H9 (cell line): ENCODE data around the gene NECAB2. TPM values are rescaled to one million over a fixed set of nuclear protein-coding genes. Genes with fewer than 3 reads are reported as not detected.
"Not testable (repeated sequence)": the region's sequence is repeated elsewhere in the genome, so short reads cannot be mapped to it uniquely, and the experiment has no call there.

Experiments used
- DNase-seq: peaks from one replicate; pipeline ENCODE4 v3.0.0-alpha.2; 2017
- H2AFZ ChIP-seq: one replicate; pipeline ENCODE4 v1.6.1; 2013; ENCODE audit warnings: mild to moderate bottlenecking, low read length, control low read depth, moderate library complexity
- H2AK5ac ChIP-seq: 2 replicates; pipeline ENCODE4 v1.6.1; 2013; ENCODE audit warnings: low read length, control low read depth, mixed read lengths; ENCODE audit not compliant: insufficient read length
- H2BK120ac ChIP-seq: one replicate; pipeline ENCODE4 v1.6.1; 2013; ENCODE audit warnings: low read depth, mild to moderate bottlenecking, low read length, control low read depth, inconsistent platforms; ENCODE audit not compliant: poor library complexity, severe bottlenecking
- H2BK12ac ChIP-seq: 2 replicates; pipeline ENCODE4 v1.6.1; 2013; ENCODE audit warnings: low read length, control low read depth, mixed read lengths, low read depth; ENCODE audit not compliant: insufficient read length
- H2BK15ac ChIP-seq: 2 replicates; pipeline ENCODE4 v1.6.1; 2013; ENCODE audit warnings: low read depth, low read length, control low read depth
- H2BK20ac ChIP-seq: one replicate; pipeline ENCODE4 v1.6.1; 2013; ENCODE audit warnings: low read depth, mild to moderate bottlenecking, low read length, control low read depth, inconsistent platforms; ENCODE audit not compliant: poor library complexity, severe bottlenecking
- H2BK5ac ChIP-seq: 2 replicates; pipeline ENCODE4 v1.6.1; 2013; ENCODE audit warnings: low read length, control low read depth, mixed read lengths; ENCODE audit not compliant: insufficient read length
- H3K14ac ChIP-seq: 2 replicates; pipeline ENCODE4 v1.6.1; 2013; ENCODE audit warnings: low read length, control low read depth; ENCODE audit not compliant: insufficient read depth
- H3K18ac ChIP-seq: 2 replicates; pipeline ENCODE4 v1.6.1; 2013; ENCODE audit warnings: low read depth, mild to moderate bottlenecking, mixed read lengths, low read length, control low read depth; ENCODE audit not compliant: insufficient read length
- H3K23ac ChIP-seq: 2 replicates; pipeline ENCODE4 v1.6.1; 2013; ENCODE audit warnings: low read length, control low read depth, mixed read lengths, low read depth; ENCODE audit not compliant: insufficient read length
- H3K23me2 ChIP-seq: 2 replicates; pipeline ENCODE4 v1.6.1; 2013; ENCODE audit warnings: low read depth, mild to moderate bottlenecking, mixed read lengths, low read length, control low read depth; ENCODE audit not compliant: insufficient read length, poor library complexity, severe bottlenecking
- H3K27ac ChIP-seq: 2 replicates; pipeline ENCODE4 v1.5.1; 2013; ENCODE audit warnings: low read length, control low read depth, mixed read lengths, low read depth; ENCODE audit not compliant: insufficient read length
- H3K27me3 ChIP-seq: 2 replicates; pipeline ENCODE4 v1.6.1; 2013; ENCODE audit warnings: low read length, control low read depth, inconsistent platforms; ENCODE audit not compliant: insufficient read depth
- H3K4ac ChIP-seq: 2 replicates; pipeline ENCODE4 v1.6.1; 2013; ENCODE audit warnings: low read depth, mild to moderate bottlenecking, control low read depth, inconsistent platforms, low read length, moderate library complexity
- H3K4me1 ChIP-seq: 2 replicates; pipeline ENCODE4 v1.6.1; 2013; ENCODE audit warnings: low read length, control low read depth, inconsistent platforms; ENCODE audit not compliant: insufficient read depth
- H3K4me2 ChIP-seq: 2 replicates; pipeline ENCODE4 v1.6.1; 2013; ENCODE audit warnings: low read length, control low read depth, mixed read lengths; ENCODE audit not compliant: insufficient read length, insufficient read depth
- H3K56ac ChIP-seq: 2 replicates; pipeline ENCODE4 v1.6.1; 2013; ENCODE audit warnings: low read depth, mild to moderate bottlenecking, mixed read lengths, low read length, control low read depth; ENCODE audit not compliant: insufficient read length
- H3K79me1 ChIP-seq: 2 replicates; pipeline ENCODE4 v1.6.1; 2013; ENCODE audit warnings: low read depth, mild to moderate bottlenecking, moderate library complexity, low read length, control low read depth, inconsistent platforms; ENCODE audit not compliant: insufficient read depth, poor library complexity, severe bottlenecking
- H3K79me2 ChIP-seq: 2 replicates; pipeline ENCODE4 v1.6.1; 2013; ENCODE audit warnings: low read length, control low read depth, inconsistent platforms; ENCODE audit not compliant: insufficient read depth
- H3K9ac ChIP-seq: 2 replicates; pipeline ENCODE4 v1.6.1; 2013; ENCODE audit warnings: low read length, control low read depth, mixed read lengths; ENCODE audit not compliant: insufficient read length; ENCODE audit errors: extremely low read depth
- H3K9me3 ChIP-seq: one replicate; pipeline ENCODE4 v1.6.1; 2013; ENCODE audit warnings: low read depth, low read length, inconsistent platforms; ENCODE audit not compliant: control insufficient read depth
- H3T11ph ChIP-seq: one replicate; pipeline ENCODE4 v1.6.1; 2013; ENCODE audit warnings: mild to moderate bottlenecking, low read length, control low read depth, inconsistent platforms
- H4K20me1 ChIP-seq: one replicate; pipeline ENCODE4 v1.6.1; 2013; ENCODE audit not compliant: control insufficient read depth, insufficient read length, insufficient read depth
- H4K5ac ChIP-seq: 2 replicates; pipeline ENCODE4 v1.6.1; 2013; ENCODE audit warnings: low read depth, mild to moderate bottlenecking, mixed read lengths, low read length, control low read depth; ENCODE audit not compliant: insufficient read length
- H4K8ac ChIP-seq: replicated peaks from 2 replicates; pipeline ENCODE4 v1.6.1; 2013; ENCODE audit warnings: low read length, control low read depth, mixed read lengths, low read depth; ENCODE audit not compliant: insufficient read length
- H4K91ac ChIP-seq: 2 replicates; pipeline ENCODE4 v1.6.1; 2013; ENCODE audit warnings: low read depth, mild to moderate bottlenecking, moderate library complexity, mixed read lengths, low read length, control low read depth; ENCODE audit not compliant: insufficient read length
- H3K27ac Mint-ChIP-seq, 3 experiments: 2 replicates in 2 of 3; 3 replicates in 1 of 3; pipeline ENCODE4 v1.8.0; 2020 to 2021; ENCODE audit warnings: mixed read lengths in 3 of 3, mild to moderate bottlenecking in 1 of 3, moderate library complexity in 1 of 3
- H3K27me3 Mint-ChIP-seq: 2 replicates; pipeline ENCODE4 v1.8.0; 2021; ENCODE audit warnings: low read depth, mild to moderate bottlenecking, moderate library complexity, mixed read lengths
- H3K36me3 Mint-ChIP-seq, 3 experiments: 2 replicates in 2 of 3; 3 replicates in 1 of 3; pipeline ENCODE4 v1.8.0; 2020 to 2021; ENCODE audit warnings: low read depth in 3 of 3, mixed read lengths in 3 of 3; ENCODE audit not compliant: insufficient read depth in 1 of 3
- H3K4me1 Mint-ChIP-seq, 2 experiments: 2 replicates each; pipeline ENCODE4 v1.8.0; 2020; ENCODE audit warnings: mixed read lengths in 2 of 2
- H3K4me3 Mint-ChIP-seq, 2 experiments: 2 replicates in 1 of 2; 3 replicates in 1 of 2; pipeline ENCODE4 v1.8.0; 2020 to 2021; ENCODE audit warnings: mild to moderate bottlenecking in 2 of 2, mixed read lengths in 2 of 2, moderate library complexity in 1 of 2
- H3K9me3 Mint-ChIP-seq, 2 experiments: 2 replicates in 1 of 2; 3 replicates in 1 of 2; pipeline ENCODE4 v1.8.0; 2020; ENCODE audit warnings: mild to moderate bottlenecking in 2 of 2, mixed read lengths in 2 of 2, moderate library complexity in 1 of 2
- WGBS: extraction: QIAGEN DNeasy Blood & Tissue Kit; methylation state at CpG from one replicate; pipeline ENCODE4 v1.1.7; 2013; ENCODE audit warnings: missing lambda C conversion rate, low lambda C conversion rate, mixed read lengths; ENCODE audit not compliant: insufficient read length; ENCODE audit errors: extremely low coverage; 5-methylcytosine and 5-hydroxymethylcytosine counted together
- total RNA-seq: library from RNA; stranded (reverse); gene quantifications from 2 replicates; pipeline ENCODE4 v1.2.1, GENCODE V29; 2021
- TF ChIP-seq, protein P1 (sequence below): fragments of 200-600 bp; sonication (generic); conservative IDR thresholded peaks from 3 replicates; pipeline ENCODE4 v1.8.0; 2021; ENCODE audit warnings: antibody characterized with exemption, mild to moderate bottlenecking

The NECAB2 gene
- total RNA-seq, 1 experiment from 2014 or later = 12.6 TPM

GRCh38 chr16:83950862-83951399, 17.1 kb upstream of the NECAB2 start:
- peak; percentile 64 for DNase-seq
- H3K9me3 Mint-ChIP-seq, H2BK15ac ChIP-seq, H3K36me3 Mint-ChIP-seq, H3K14ac ChIP-seq, H3K27ac ChIP-seq, H2BK5ac ChIP-seq, H4K91ac ChIP-seq, H4K20me1 ChIP-seq, H3K4me2 ChIP-seq, H3K23me2 ChIP-seq, H2AK5ac ChIP-seq, H2AFZ ChIP-seq, H3K23ac ChIP-seq, H3K9ac ChIP-seq, H4K8ac ChIP-seq, H3K79me1 ChIP-seq, H3K4me1 ChIP-seq, H3K4me3 Mint-ChIP-seq, H2BK20ac ChIP-seq, H3K27me3 Mint-ChIP-seq, H3K9me3 ChIP-seq, H3K4ac ChIP-seq, H4K5ac ChIP-seq, H2BK12ac ChIP-seq, H3K27me3 ChIP-seq, H3K18ac ChIP-seq, H3K56ac ChIP-seq, H3K79me2 ChIP-seq, H3K27ac Mint-ChIP-seq, H2BK120ac ChIP-seq, H3T11ph ChIP-seq: not testable (repeated sequence)
- WGBS = no CpG with 5 or more reads among the region's 10 CpGs
- TF ChIP-seq, protein P1, sequence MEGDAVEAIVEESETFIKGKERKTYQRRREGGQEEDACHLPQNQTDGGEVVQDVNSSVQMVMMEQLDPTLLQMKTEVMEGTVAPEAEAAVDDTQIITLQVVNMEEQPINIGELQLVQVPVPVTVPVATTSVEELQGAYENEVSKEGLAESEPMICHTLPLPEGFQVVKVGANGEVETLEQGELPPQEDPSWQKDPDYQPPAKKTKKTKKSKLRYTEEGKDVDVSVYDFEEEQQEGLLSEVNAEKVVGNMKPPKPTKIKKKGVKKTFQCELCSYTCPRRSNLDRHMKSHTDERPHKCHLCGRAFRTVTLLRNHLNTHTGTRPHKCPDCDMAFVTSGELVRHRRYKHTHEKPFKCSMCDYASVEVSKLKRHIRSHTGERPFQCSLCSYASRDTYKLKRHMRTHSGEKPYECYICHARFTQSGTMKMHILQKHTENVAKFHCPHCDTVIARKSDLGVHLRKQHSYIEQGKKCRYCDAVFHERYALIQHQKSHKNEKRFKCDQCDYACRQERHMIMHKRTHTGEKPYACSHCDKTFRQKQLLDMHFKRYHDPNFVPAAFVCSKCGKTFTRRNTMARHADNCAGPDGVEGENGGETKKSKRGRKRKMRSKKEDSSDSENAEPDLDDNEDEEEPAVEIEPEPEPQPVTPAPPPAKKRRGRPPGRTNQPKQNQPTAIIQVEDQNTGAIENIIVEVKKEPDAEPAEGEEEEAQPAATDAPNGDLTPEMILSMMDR = peak; percentile 31; the same call in 2 of the 3 replicates
- peaks cover 10 to 14% of the 10 kb centered on the region in 2 experiments for H3K4me1 Mint-ChIP-seq
